ENCODE data around the gene DBT.

DNA sequence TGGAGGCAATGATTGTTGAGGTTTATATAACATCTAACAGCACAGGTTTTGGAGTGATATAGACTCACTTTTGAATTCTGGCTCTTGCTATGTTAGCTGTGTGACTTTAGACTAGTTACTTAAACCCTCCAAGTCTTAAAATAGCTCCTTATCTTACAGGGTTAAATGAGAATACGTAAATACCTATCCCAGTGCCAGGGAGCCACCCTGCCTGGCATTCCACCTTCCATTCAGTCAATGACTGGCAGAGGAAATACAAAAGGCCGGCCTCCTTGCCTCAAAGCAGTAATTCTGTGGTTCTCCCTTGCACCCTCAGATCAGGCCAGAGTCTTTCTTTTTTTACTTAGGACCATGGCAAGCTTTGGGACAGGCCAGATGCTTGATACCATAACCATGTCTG, 31.8 kb downstream of the DBT start:
- TF ChIP-seq, protein P1, sequence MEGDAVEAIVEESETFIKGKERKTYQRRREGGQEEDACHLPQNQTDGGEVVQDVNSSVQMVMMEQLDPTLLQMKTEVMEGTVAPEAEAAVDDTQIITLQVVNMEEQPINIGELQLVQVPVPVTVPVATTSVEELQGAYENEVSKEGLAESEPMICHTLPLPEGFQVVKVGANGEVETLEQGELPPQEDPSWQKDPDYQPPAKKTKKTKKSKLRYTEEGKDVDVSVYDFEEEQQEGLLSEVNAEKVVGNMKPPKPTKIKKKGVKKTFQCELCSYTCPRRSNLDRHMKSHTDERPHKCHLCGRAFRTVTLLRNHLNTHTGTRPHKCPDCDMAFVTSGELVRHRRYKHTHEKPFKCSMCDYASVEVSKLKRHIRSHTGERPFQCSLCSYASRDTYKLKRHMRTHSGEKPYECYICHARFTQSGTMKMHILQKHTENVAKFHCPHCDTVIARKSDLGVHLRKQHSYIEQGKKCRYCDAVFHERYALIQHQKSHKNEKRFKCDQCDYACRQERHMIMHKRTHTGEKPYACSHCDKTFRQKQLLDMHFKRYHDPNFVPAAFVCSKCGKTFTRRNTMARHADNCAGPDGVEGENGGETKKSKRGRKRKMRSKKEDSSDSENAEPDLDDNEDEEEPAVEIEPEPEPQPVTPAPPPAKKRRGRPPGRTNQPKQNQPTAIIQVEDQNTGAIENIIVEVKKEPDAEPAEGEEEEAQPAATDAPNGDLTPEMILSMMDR (conservative IDR thresholded peaks at IDR 0.05), result no peak
- TF ChIP-seq ZFX (IDR thresholded peaks at IDR 0.05), result no peak
